ENCODE data around the gene SNX5.

- TF ChIP-seq ZNF232 (CRISPR knock-in tag; IDR thresholded peaks at IDR 0.05) (no peak), ZNF143 (CRISPR knock-in tag; IDR thresholded peaks at IDR 0.05) (no peak), NBN (IDR thresholded peaks at IDR 0.05; ENCODE audit: low read depth) (no peak)
Measured at GRCh38 chr20:17896193-17896723, 72.3 kb downstream of the SNX5 start.

All from K562 (cell line).